Activated naive CD4-positive, alpha-beta T cell treated with Interleukin-2 at 50 U/mL for 16 hours (primary cell): Measurements from ENCODE around the gene NCEH1.
"Not testable (repeated sequence)": the region's sequence is repeated elsewhere in the genome, so short reads cannot be mapped to it uniquely, and the experiment has no call there.

Experiments
- DNase-seq: peaks from one replicate; pipeline ENCODE4 v3.0.0-alpha.2; 2020

The NCEH1 gene

GRCh38 chr3:172707030-172707429 is 3.8 kb downstream of the NCEH1 start:
- DNase-seq: no peak

- no peak for DNase-seq
Measured at GRCh38 chr3:172705170-172705569, 5.7 kb downstream of the NCEH1 start.

GRCh38 chr3:172704001-172704400 is 6.9 kb downstream of the NCEH1 start:
- no peak for DNase-seq

GRCh38 chr3:172702731-172703130 is 8.1 kb downstream of the NCEH1 start:
- DNase-seq: not testable (repeated sequence)

- DNase-seq: no peak
Measured at GRCh38 chr3:172702256-172702655, 8.6 kb downstream of the NCEH1 start.

- DNase-seq: no peak
Measured at GRCh38 chr3:172701751-172702150, 9.1 kb downstream of the NCEH1 start.

- DNase-seq: no peak
Measured at GRCh38 chr3:172700936-172701455, 9.9 kb downstream of the NCEH1 start.

- DNase-seq: no peak
Measured at GRCh38 chr3:172700256-172700655, 10.6 kb downstream of the NCEH1 start.

GRCh38 chr3:172699031-172699430 is 11.8 kb downstream of the NCEH1 start:
- DNase-seq: no peak

GRCh38 chr3:172698631-172699030 is 12.2 kb downstream of the NCEH1 start:
- no peak for DNase-seq

GRCh38 chr3:172697558-172697957 is 13.3 kb downstream of the NCEH1 start:
- no peak for DNase-seq

- DNase-seq: no peak
Measured at GRCh38 chr3:172696357-172696756, 14.5 kb downstream of the NCEH1 start.

GRCh38 chr3:172694573-172695246 is 16.2 kb downstream of the NCEH1 start:
- DNase-seq: no peak

GRCh38 chr3:172692751-172693338 is 18.0 kb downstream of the NCEH1 start:
- DNase-seq: no peak

GRCh38 chr3:172690936-172691335 is 19.9 kb downstream of the NCEH1 start:
- DNase-seq: no peak

- no peak for DNase-seq
Measured at GRCh38 chr3:172688588-172688987, 22.3 kb downstream of the NCEH1 start.

- DNase-seq: no peak
Measured at GRCh38 chr3:172687501-172687900, 23.4 kb downstream of the NCEH1 start.

GRCh38 chr3:172685331-172686214 is 25.3 kb downstream of the NCEH1 start:
- DNase-seq: no peak

- DNase-seq: no peak
Measured at GRCh38 chr3:172680684-172681083, 30.2 kb downstream of the NCEH1 start.

- DNase-seq: no peak
Measured at GRCh38 chr3:172679599-172679998, 31.3 kb downstream of the NCEH1 start.

- DNase-seq: no peak
Measured at GRCh38 chr3:172678068-172678467, 32.8 kb downstream of the NCEH1 start.

- no peak for DNase-seq
Measured at GRCh38 chr3:172676196-172676922, 34.5 kb downstream of the NCEH1 start.
